SK-N-SH (cell line): ENCODE results near the gene ATP5MG. TPM values are rescaled to one million over a fixed set of nuclear protein-coding genes. Genes with fewer than 3 reads are reported as not detected.

Experiments used
- CTCF ChIA-PET: fragments of 300-600, 350-600 bp; formaldehyde crosslinking; extraction: SDS; loops from one replicate; lab custom pipeline; 2021; lab: Yijun Ruan, JAX
- POLR2A ChIA-PET: fragments of 350-600 bp; sonication (Branson Sonifier 250); formaldehyde crosslinking; extraction: SDS; loops from one replicate; lab custom pipeline; 2020; ENCODE audit warnings: antibody characterized with exemption, inconsistent platforms; lab: Yijun Ruan, JAX
- DNase-seq: peaks from one replicate; pipeline ENCODE4 v3.0.0; 2012
- H2AFZ ChIP-seq: fragments of 200-600 bp; sonication (generic); 2 replicates; pipeline ENCODE4 v1.8.1; 2016; ENCODE audit warnings: antibody characterized with exemption, mild to moderate bottlenecking, low read depth
- H3F3A ChIP-seq: fragments of 200-600 bp; sonication (generic); replicated peaks from 2 replicates; pipeline ENCODE3; 2016; ENCODE audit warnings: antibody characterized with exemption, mild to moderate bottlenecking; ENCODE audit not compliant: insufficient read depth
- H3K27ac ChIP-seq, 2 experiments: fragments of 200-500 bp in 1 of 2; fragments of 200-600 bp in 1 of 2; sonication (Bioruptor generic) in 1 of 2; sonication (generic), shearing (Covaris generic) in 1 of 2; 2 replicates each; pipeline versions ENCODE4 v1.5.1 to v1.6.1; 2014 to 2016; ENCODE audit warnings: low read depth in 2 of 2, inconsistent platforms in 1 of 2, low read length in 1 of 2, mild to moderate bottlenecking in 1 of 2, mixed read lengths in 1 of 2
- H3K27me3 ChIP-seq: fragments of 200-600 bp; sonication (generic), shearing (Covaris generic); 2 replicates; pipeline ENCODE4 v1.6.1; 2016; ENCODE audit warnings: mixed run types; ENCODE audit not compliant: insufficient read depth
- H3K36me3 ChIP-seq, 2 experiments: fragments of 200-500 bp in 1 of 2; fragments of 200-600 bp in 1 of 2; sonication (Bioruptor generic) in 1 of 2; sonication (generic) in 1 of 2; replicated peaks in 1 of 2; 2 replicates each; pipeline versions ENCODE3 to v1.5.1; 2014 to 2016; ENCODE audit warnings: low read length in 1 of 2, mild to moderate bottlenecking in 1 of 2; ENCODE audit not compliant: insufficient read depth in 2 of 2, control insufficient read depth in 1 of 2
- H3K4me1 ChIP-seq, 2 experiments: fragments of 200-500 bp in 1 of 2; fragments of 200-600 bp in 1 of 2; sonication (Bioruptor generic) in 1 of 2; sonication (generic), shearing (Covaris generic) in 1 of 2; 2 replicates each; pipeline versions ENCODE4 v1.5.1 to v1.6.1; 2014 to 2016; ENCODE audit warnings: low read depth in 1 of 2, low read length in 1 of 2, mixed run types in 1 of 2; ENCODE audit not compliant: insufficient read depth in 2 of 2, control insufficient read depth in 1 of 2
- H3K4me2 ChIP-seq: fragments of 200-600 bp; sonication (generic), shearing (Covaris generic); 2 replicates; pipeline ENCODE4 v1.6.1; 2017; ENCODE audit warnings: mixed run types
- H3K4me3 ChIP-seq, 2 experiments: fragments of 200-500 bp in 1 of 2; fragments of 200-600 bp in 1 of 2; sonication (Bioruptor generic) in 1 of 2; sonication (generic), shearing (Covaris generic) in 1 of 2; 2 replicates each; pipeline versions ENCODE4 v1.5.1 to v1.8.1; 2014 to 2016; ENCODE audit warnings: low read depth in 2 of 2, inconsistent platforms in 1 of 2, low read length in 1 of 2, mild to moderate bottlenecking in 1 of 2, mixed read lengths in 1 of 2, moderate library complexity in 1 of 2
- H3K79me2 ChIP-seq: fragments of 200-600 bp; sonication (generic); 2 replicates; pipeline ENCODE4 v1.8.1; 2017; ENCODE audit warnings: mild to moderate bottlenecking; ENCODE audit not compliant: insufficient read depth
- H3K9ac ChIP-seq: fragments of 200-600 bp; sonication (generic); 2 replicates; pipeline ENCODE4 v1.6.1; 2017; ENCODE audit warnings: mixed run types
- H3K9me2 ChIP-seq: fragments of 200-600 bp; sonication (generic); 2 replicates; pipeline ENCODE4 v1.6.1; 2017; ENCODE audit warnings: mixed run types
- H3K9me3 ChIP-seq: fragments of 200-600 bp; sonication (generic); 2 replicates; pipeline ENCODE4 v1.6.1; 2017; ENCODE audit warnings: mixed run types, mild to moderate bottlenecking, moderate library complexity
- H4K20me1 ChIP-seq: fragments of 200-600 bp; sonication (generic); 2 replicates; pipeline ENCODE4 v1.6.1; 2017; ENCODE audit warnings: mild to moderate bottlenecking, mixed run types; ENCODE audit not compliant: insufficient read depth
- CTCF ChIP-seq: fragments of 200-600 bp; sonication (generic); IDR thresholded peaks from 2 replicates; pipeline ENCODE4 v1.6.1; 2017; ENCODE audit warnings: antibody characterized with exemption, mild to moderate bottlenecking, moderate library complexity
- EP300 ChIP-seq, 2 experiments: IDR thresholded peaks; 2 replicates each; pipeline versions ENCODE4 v1.4.0 to v1.6.1; 2012; ENCODE audit warnings: borderline replicate concordance in 1 of 2, low read depth in 1 of 2, low read length in 1 of 2
- FOXM1 ChIP-seq: IDR thresholded peaks from 2 replicates; pipeline ENCODE4 v1.4.0; 2012; ENCODE audit warnings: low read depth, mild to moderate bottlenecking
- IRF3 ChIP-seq: fragments of 150-350 bp; IDR thresholded peaks from 2 replicates; pipeline ENCODE4 v1.6.1; 2016; ENCODE audit warnings: mild to moderate bottlenecking, low read depth, low read length
- NFIC ChIP-seq: IDR thresholded peaks from 2 replicates; pipeline ENCODE4 v1.4.0; 2012; ENCODE audit warnings: borderline replicate concordance
- NRF1 ChIP-seq: IDR thresholded peaks from 2 replicates; pipeline ENCODE4 v1.6.1; 2012; ENCODE audit warnings: low read depth, mild to moderate bottlenecking, low read length
- PBX3 ChIP-seq: IDR thresholded peaks from 2 replicates; pipeline ENCODE4; 2012
- RAD21 ChIP-seq: IDR thresholded peaks from 2 replicates; pipeline ENCODE4 v1.6.1; 2012; ENCODE audit warnings: mild to moderate bottlenecking, low read length
- RFX5 ChIP-seq: IDR thresholded peaks from 2 replicates; pipeline ENCODE4 v1.6.1; 2012; ENCODE audit warnings: mild to moderate bottlenecking, improper control_type of control experiment, low read length
- RXRA ChIP-seq: IDR thresholded peaks from 2 replicates; pipeline ENCODE4 v1.4.0; 2012; ENCODE audit warnings: low read depth, mild to moderate bottlenecking, borderline replicate concordance
- SIN3A ChIP-seq: IDR thresholded peaks from 2 replicates; pipeline ENCODE4 v1.6.1; 2012; ENCODE audit warnings: low read depth, mild to moderate bottlenecking, low read length, moderate library complexity, borderline replicate concordance
- TAF1 ChIP-seq: IDR thresholded peaks from 2 replicates; pipeline ENCODE4 v1.6.1; 2012; ENCODE audit warnings: low read depth, mild to moderate bottlenecking, low read length, moderate library complexity, borderline replicate concordance
- USF2 ChIP-seq: fragments of 150-350 bp; IDR thresholded peaks from 2 replicates; pipeline ENCODE4 v1.6.1; 2017; ENCODE audit warnings: antibody characterized with exemption, low read length, low read depth, borderline replicate concordance
- YY1 ChIP-seq: IDR thresholded peaks from 2 replicates; pipeline ENCODE4 v1.4.0; 2012; ENCODE audit warnings: low read depth, mild to moderate bottlenecking
- WGBS: methylation state at CpG from one replicate; pipeline ENCODE4 v1.1.6; 2017; ENCODE audit warnings: low lambda C conversion rate; 5-methylcytosine and 5-hydroxymethylcytosine counted together
- polyA plus RNA-seq, 3 experiments: library from polyadenylated mRNA; depleted of rRNA; stranded (reverse); fragments of >200 nt; gene quantifications; 2 replicates each; pipeline ENCODE4 v1.2.3, GENCODE V29; 2012

Gene ATP5MG
- polyA plus RNA-seq, 1 of the 3 experiments (the other 2 are of a cell fraction): 140 TPM

GRCh38 chr11:118435893-118436624, 34.7 kb downstream of the ATP5MG start, which contains the start of gene KMT2A (continued):
- TF ChIP-seq YY1 (peak; percentile 70; the same call in 1 of the 2 replicates), RXRA (no peak), RFX5 (no peak), IRF3 (no peak), EP300 (IDR thresholded peaks at IDR 0.05; ENCODE audit: borderline replicate concordance in 1 of 2, low read depth in 1 of 2, low read length in 1 of 2) (peak in 1 of 2 experiments; percentile 40; a peak in 1 of 4 replicates), NRF1 (no peak), TAF1 (peak; percentile 73), FOXM1 (peak; percentile 62; the same call in 1 of the 2 replicates), CTCF (no peak)
- TF ChIP-seq, all 33 proteins: peak for 16

- WGBS: 0% methylated on average over 3 of the region's 55 CpGs
- H3K4me2 ChIP-seq: peak overlapping the region; percentile 98
- peak overlapping the region; percentile 77 to 95 for H3K4me3 ChIP-seq
- peaks cover 15 to 16% of the 10 kb centered on the region in 2 experiments for H3K36me3 ChIP-seq
- H3K9me2 ChIP-seq: no peaks in the 10 kb centered on the region
- peaks cover 28% of the 10 kb centered on the region for H3F3A ChIP-seq
- H3K27me3 ChIP-seq: no peaks in the 10 kb centered on the region
- no peak for DNase-seq
- H3K4me1 ChIP-seq: peaks cover 24 to 32% of the 10 kb centered on the region in 2 experiments; a peak in 3 of 4 replicates
- H2AFZ ChIP-seq: no peak overlapping the region
- TF ChIP-seq USF2: no peak
- no peak for TF ChIP-seq RAD21
- TF ChIP-seq PBX3: no peak
- TF ChIP-seq SIN3A: no peak
- no peak for TF ChIP-seq NFIC
- ChIA-PET CTCF (interaction anchor here (1.0 kb wide), 1 partner anchor 9 kb away, joined by 4 read pairs; no protein-coding TSS in a partner anchor), POLR2A (interaction anchor here (0.6 to 1.4 kb wide), 5 partner anchors 11 to 353 kb away, joined by 3 to 7 read pairs (median 4); no protein-coding TSS in a partner anchor)
- no peaks in the 10 kb centered on the region for H3K9me3 ChIP-seq
- peak overlapping the region; percentile 80 for H3K9ac ChIP-seq
- H3K27ac ChIP-seq: peak overlapping the region; percentile 76 to 91; a peak in 3 of 4 replicates
- peaks cover 52% of the 10 kb centered on the region for H3K79me2 ChIP-seq
- peaks cover 43% of the 10 kb centered on the region for H4K20me1 ChIP-seq
Measured at GRCh38 chr11:118436639-118437207, 35.3 kb downstream of the ATP5MG start.
